Fibroblast of villous mesenchyme (primary cell): ENCODE results near the gene C14orf180. TPM values are rescaled to one million over a fixed set of nuclear protein-coding genes. Genes with fewer than 3 reads are reported as not detected.
"Not testable (repeated sequence)": the region's sequence is repeated elsewhere in the genome, so short reads cannot be mapped to it uniquely, and the experiment has no call there.

Source experiments
- DNase-seq: peaks from one replicate; pipeline ENCODE4 v3.0.0-alpha.2; 2010; ENCODE audit warnings: low read depth
- H3K4me3 ChIP-seq: 2 replicates; pipeline ENCODE4 v1.5.1; 2011; ENCODE audit warnings: low read depth, mild to moderate bottlenecking, low read length
- total RNA-seq: library from RNA; depleted of rRNA; stranded (reverse); fragments of >200 nt; gene quantifications from 2 replicates; pipeline ENCODE4 v1.2.3, GENCODE V29; 2012
- TF ChIP-seq, protein P1 (sequence below): IDR thresholded peaks from 2 replicates; pipeline ENCODE4 v1.5.1; 2012; ENCODE audit warnings: low read depth, mild to moderate bottlenecking, low read length; ENCODE audit not compliant: insufficient read depth

Gene C14orf180
- total RNA-seq, 1 donor, result not detected

DNA sequence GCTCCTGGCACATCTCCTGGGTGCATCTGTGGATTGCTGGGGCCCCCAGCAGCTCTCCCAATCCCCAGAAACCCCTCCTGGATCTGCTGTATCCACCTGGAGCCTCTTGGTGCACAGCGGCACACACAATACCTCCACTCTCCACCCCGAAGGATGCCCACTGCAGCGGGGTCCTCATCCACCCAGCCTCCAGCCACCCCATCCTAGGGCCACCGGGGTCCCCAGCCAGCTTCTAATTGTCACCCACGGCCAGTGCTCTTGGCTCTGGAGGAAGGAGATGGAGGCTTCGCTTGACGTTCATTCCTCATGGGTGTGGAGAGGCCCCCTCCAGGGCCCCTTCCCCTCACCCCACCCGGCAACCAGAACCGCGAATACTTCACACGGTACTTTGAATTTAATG lies 56.6 kb downstream of the C14orf180 start:
- no peak overlapping the region for H3K4me3 ChIP-seq
- DNase-seq, result no peak
- TF ChIP-seq, protein P1, sequence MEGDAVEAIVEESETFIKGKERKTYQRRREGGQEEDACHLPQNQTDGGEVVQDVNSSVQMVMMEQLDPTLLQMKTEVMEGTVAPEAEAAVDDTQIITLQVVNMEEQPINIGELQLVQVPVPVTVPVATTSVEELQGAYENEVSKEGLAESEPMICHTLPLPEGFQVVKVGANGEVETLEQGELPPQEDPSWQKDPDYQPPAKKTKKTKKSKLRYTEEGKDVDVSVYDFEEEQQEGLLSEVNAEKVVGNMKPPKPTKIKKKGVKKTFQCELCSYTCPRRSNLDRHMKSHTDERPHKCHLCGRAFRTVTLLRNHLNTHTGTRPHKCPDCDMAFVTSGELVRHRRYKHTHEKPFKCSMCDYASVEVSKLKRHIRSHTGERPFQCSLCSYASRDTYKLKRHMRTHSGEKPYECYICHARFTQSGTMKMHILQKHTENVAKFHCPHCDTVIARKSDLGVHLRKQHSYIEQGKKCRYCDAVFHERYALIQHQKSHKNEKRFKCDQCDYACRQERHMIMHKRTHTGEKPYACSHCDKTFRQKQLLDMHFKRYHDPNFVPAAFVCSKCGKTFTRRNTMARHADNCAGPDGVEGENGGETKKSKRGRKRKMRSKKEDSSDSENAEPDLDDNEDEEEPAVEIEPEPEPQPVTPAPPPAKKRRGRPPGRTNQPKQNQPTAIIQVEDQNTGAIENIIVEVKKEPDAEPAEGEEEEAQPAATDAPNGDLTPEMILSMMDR, result no peak

DNA sequence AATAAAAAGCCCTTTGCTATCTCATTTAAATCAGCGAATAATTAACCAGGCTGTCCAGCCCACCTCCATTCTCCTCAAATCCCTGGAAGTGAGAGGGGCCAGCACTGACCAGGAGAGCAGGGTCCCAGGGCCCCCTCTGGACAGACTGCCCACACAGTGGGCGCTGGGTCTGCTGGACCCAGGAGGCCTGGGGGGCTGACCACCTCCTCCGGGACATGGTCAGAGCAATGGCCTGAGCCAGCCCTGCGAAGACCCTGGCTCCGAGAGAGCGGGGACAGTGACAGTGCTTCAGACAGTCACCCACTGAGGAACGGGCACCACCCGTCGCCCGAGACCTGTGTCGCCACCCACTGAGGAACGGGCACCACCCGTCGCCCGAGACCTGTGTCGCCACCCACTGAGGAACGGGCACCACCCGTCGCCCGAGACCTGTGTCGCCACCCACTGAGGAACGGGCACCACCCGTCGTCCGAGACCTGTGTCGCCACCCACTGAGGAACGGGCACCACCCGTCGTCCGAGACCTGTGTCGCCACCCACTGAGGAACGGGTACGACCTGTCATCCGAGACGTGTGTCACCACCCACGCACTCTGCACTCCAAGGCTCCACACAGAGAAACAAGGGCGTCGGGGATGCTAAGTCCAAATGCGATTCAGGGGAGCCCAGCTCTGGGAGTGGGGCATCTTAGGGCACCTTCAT lies 57.4 kb downstream of the C14orf180 start:
- DNase-seq, result not testable (repeated sequence)

DNA sequence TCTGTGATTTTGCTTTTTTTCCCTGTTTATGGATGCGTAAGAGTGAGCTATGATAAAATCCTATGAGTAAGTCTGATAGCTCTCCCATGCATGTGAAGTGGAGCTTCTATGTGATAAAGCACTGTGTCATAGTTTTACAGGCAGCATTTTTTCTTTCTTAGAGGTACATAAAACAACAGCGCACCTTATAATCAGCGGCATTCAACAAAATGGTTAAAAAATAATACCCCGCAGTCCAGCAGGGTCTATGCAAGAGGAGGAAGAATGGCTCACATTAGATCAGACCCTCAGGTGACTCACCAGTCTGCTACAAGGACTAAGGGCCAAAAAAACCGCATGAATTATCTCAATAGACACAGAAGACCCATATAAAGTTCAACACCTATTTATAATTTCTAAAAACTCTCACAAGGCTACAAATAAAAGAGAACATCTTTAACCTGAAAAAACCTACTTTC lies 58.0 kb downstream of the C14orf180 start:
- no peak for DNase-seq
- H3K4me3 ChIP-seq, result no peak overlapping the region
- TF ChIP-seq, protein P1, result no peak

More for the DNA sequence above, 57.4 kb downstream of the C14orf180 start:
- H3K4me3 ChIP-seq, result not testable (repeated sequence)

DNA sequence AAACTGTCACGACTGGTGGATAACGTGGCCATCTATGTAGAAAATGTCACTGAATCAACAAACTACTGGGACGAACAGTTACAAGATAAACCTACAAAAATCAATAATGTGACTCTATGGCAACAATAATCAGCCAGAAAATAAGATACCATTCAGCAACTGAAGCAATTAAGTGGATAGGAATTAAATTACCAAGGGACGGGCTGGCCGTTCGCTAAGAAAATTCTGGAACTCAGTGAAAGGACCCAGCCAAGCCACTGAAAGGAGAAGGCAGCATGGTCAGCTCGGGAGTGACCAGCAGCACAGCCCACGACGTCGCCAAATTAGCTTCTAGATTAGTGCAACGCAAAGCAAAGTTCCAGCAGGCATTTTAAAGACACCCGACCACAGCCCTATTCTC lies 58.6 kb downstream of the C14orf180 start:
- no peak overlapping the region for H3K4me3 ChIP-seq
- TF ChIP-seq, protein P1, result no peak
- DNase-seq, result no peak

DNA sequence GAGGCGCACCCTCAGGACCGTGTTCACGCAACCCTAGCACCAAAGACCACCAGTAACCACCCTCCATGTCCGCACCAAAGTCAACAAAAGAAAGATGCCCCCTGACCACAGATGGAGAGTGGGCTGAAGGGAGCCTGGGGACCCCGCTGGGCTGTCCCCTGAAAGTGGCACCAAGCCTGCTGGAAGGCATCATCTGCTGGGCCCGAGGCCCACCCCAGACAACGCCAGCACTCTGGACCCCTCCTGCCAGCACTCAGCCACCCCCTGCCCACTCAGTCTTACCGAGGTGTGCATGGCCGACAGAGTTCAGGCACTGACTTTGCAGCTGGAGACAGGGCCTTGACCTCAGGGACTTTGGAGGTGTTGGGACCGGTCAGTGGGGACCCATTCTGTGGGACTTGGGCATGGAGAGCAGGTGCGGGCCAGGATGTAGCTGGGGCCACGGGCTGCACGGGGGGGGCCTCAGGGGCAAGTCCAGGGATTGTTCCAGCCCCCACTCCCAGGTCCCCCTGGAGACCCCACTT lies 59.4 kb downstream of the C14orf180 start:
- TF ChIP-seq, protein P1, result no peak
- H3K4me3 ChIP-seq, result no peak overlapping the region
- no peak for DNase-seq

DNA sequence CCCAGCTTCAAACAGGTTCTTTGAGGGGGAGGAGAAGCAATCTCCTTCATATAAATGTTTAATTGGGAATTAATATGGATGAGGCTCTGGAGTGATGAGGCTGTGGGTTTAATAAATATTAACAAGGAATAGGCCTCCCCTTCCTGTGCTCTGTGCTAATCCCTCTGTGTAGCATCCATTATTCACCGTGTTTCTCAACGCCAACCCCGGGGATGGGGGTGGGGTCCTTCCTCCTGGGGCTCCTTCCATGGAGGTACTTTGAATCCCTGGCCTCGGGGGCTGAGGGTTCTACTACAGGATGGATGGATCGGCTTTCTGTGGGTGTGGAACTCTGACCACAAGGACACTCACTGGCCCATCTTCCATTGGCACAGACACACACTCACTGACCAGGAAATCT lies 59.9 kb downstream of the C14orf180 start:
- TF ChIP-seq, protein P1, result no peak
- no peak for DNase-seq
- H3K4me3 ChIP-seq, result no peak overlapping the region

Other genes starting within 250 kb of the C14orf180 start
- gene TMEM179, start 25.0 kb downstream of the C14orf180 start, total RNA-seq, result under 0.01 TPM in 1 of 2 replicates, not detected in the other
- gene INF2, start 109.9 kb downstream of the C14orf180 start, total RNA-seq, result 47.0 and 68.7 TPM in 2 replicates
- gene ADSS1, start 144.5 kb downstream of the C14orf180 start, total RNA-seq, result 1.3 and 4.3 TPM in 2 replicates
- 67.8 and 73.8 TPM in 2 replicates for gene SIVA1, start 173.4 kb downstream of the C14orf180 start, total RNA-seq
- gene AKT1, start 216.0 kb downstream of the C14orf180 start, total RNA-seq, result 233 and 261 TPM in 2 replicates
- gene ZBTB42, start 221.3 kb downstream of the C14orf180 start, total RNA-seq, result 3.5 and 4.3 TPM in 2 replicates